Measurements from ENCODE around the gene PTEN.

DNA sequence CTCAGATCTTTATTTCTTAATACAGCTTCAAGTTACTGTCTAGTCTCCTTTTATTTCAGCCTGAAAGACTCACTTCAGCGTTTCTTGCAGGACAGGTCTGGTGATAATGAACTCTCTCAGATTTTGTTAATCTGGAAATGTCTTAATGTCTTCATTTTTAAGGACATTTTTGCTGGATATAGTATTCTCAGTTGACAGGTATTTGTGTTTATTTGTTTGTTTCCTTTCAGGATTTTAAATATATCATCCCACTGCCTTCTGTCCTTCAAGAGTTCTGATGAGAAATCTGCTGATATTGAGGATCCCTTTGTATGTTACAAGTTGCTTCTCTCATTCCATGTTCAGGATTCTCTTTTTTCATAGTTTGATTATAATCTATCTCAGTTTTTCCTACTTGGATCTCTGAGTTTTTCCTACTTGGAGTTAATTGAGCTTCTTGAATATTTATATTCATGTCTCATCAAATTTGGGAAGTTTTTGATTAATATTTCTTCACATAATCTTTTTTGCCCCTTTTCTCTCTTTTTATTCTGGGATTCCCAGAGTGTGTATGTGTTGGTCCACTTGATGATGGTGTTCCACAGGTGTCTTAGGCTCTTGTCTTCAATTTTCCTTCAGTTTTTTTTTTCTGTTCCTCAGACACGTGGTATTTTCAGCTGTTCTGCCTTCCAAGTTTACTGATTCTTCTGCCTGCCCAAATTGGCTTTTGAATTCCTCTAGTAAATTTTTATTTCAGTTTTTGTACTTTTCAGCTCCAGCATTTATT lies 49.9 kb downstream of the PTEN start:
- TF ChIP-seq SUZ12 (IDR thresholded peaks at IDR 0.05; ENCODE audit: extremely low read depth, insufficient read depth, insufficient read length) (no peak), ZNF274 (IDR thresholded peaks at IDR 0.05; ENCODE audit: low read depth, low read length) (no peak), YY1 (IDR thresholded peaks at IDR 0.05; ENCODE audit: insufficient read depth, insufficient read length) (no peak)
